ENCODE results near the gene GPC6.

DNA sequence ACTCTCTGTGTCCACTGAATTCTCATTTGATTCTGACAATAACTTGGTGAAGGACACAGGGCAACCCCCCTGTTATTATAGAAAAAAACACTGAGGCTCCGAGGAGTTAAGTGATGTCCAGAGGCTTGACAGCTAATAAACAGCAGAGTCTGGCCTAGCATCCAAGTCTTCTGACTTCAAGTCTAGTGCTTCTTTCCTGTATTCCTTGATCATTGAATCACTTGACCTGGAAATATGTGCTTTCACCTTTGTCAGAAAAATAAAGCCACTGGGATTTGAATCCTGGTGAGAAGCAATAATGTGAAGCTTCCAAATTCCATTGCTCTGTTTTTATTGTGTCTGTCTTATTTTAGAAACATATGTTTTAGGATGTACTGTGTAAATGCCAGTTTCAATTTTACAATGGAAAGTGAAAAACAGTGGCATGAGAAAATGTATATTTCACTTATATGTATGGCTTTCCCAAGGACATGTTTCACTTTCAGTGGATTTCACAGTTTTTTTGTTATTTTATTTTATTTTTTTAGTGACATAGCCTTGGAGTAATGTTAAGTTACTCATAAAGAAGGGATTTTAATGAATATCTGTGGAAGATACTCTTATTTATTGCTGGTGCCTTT, 190.2 kb downstream of the GPC6 start:
- TF ChIP-seq EZH2phosphoT487 (IDR thresholded peaks at IDR 0.05; ENCODE audit: borderline replicate concordance) = no peak
- TF ChIP-seq, protein P1, sequence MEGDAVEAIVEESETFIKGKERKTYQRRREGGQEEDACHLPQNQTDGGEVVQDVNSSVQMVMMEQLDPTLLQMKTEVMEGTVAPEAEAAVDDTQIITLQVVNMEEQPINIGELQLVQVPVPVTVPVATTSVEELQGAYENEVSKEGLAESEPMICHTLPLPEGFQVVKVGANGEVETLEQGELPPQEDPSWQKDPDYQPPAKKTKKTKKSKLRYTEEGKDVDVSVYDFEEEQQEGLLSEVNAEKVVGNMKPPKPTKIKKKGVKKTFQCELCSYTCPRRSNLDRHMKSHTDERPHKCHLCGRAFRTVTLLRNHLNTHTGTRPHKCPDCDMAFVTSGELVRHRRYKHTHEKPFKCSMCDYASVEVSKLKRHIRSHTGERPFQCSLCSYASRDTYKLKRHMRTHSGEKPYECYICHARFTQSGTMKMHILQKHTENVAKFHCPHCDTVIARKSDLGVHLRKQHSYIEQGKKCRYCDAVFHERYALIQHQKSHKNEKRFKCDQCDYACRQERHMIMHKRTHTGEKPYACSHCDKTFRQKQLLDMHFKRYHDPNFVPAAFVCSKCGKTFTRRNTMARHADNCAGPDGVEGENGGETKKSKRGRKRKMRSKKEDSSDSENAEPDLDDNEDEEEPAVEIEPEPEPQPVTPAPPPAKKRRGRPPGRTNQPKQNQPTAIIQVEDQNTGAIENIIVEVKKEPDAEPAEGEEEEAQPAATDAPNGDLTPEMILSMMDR (conservative IDR thresholded peaks at IDR 0.05; ENCODE audit: low read length) = no peak
